Panc1 (cell line): ENCODE results near the gene VWA3B. TPM values are rescaled to one million over a fixed set of nuclear protein-coding genes. Genes with fewer than 3 reads are reported as not detected.
"Not testable (repeated sequence)": the region's sequence is repeated elsewhere in the genome, so short reads cannot be mapped to it uniquely, and the experiment has no call there.

ENCODE experiments used
- ATAC-seq: fragments of 200-7000 bp; cut with Tn5 transposase; 2 replicates; pipeline ENCODE4 v1.9.1; 2020; ENCODE audit warnings: mild to moderate bottlenecking, moderate library complexity
- BruUV-seq: library from RNA; stranded (reverse); fragments of 400-500 nt; replicated peaks from 2 replicates; lab custom pipeline; 2021; lab: Mats Ljungman, UMichigan
- CTCF ChIA-PET: fragments of 300-600 bp; sonication (Branson Sonifier 250); formaldehyde crosslinking; loops from one replicate; lab custom pipeline; 2022; ENCODE audit warnings: antibody characterized with exemption; lab: Charles Lee
- POLR2A ChIA-PET: fragments of 300-600 bp; sonication (Branson Sonifier 250); formaldehyde crosslinking; loops from one replicate; lab custom pipeline; 2022; ENCODE audit warnings: antibody characterized with exemption; lab: Charles Lee
- DNase-seq: peaks from one replicate; pipeline ENCODE4 v3.0.0-alpha.2; 2010; ENCODE audit warnings: low read depth, low spot score
- H3K27ac ChIP-seq: 2 replicates; pipeline ENCODE4 v1.5.1; 2011; ENCODE audit warnings: mild to moderate bottlenecking, low read length, inconsistent platforms
- H3K27me3 ChIP-seq: fragments of 200-500 bp; sonication (Bioruptor generic); 2 replicates; pipeline ENCODE4 v1.6.0; 2014; ENCODE audit warnings: low read length, inconsistent platforms; ENCODE audit not compliant: control insufficient read depth, insufficient read depth
- H3K36me3 ChIP-seq: fragments of 200-500 bp; sonication (Bioruptor generic); 2 replicates; pipeline ENCODE4 v1.5.1; 2014; ENCODE audit warnings: inconsistent platforms, mild to moderate bottlenecking, low read length, moderate library complexity; ENCODE audit not compliant: control insufficient read depth, insufficient read depth
- H3K4me1 ChIP-seq: 2 replicates; pipeline ENCODE4 v1.5.1; 2011; ENCODE audit warnings: inconsistent platforms, mild to moderate bottlenecking, low read length, moderate library complexity; ENCODE audit not compliant: control insufficient read depth, insufficient read depth
- H3K4me3 ChIP-seq, 2 experiments: 2 replicates each; pipeline ENCODE4 v1.5.1; 2011 to 2012; ENCODE audit warnings: low read depth in 2 of 2, low read length in 2 of 2, mild to moderate bottlenecking in 2 of 2, inconsistent platforms in 1 of 2, moderate library complexity in 1 of 2
- H3K9me3 ChIP-seq: fragments of 200-500 bp; sonication (Bioruptor generic); 2 replicates; pipeline ENCODE4 v1.5.1; 2014; ENCODE audit warnings: low read depth, mild to moderate bottlenecking, inconsistent platforms, low read length, moderate library complexity; ENCODE audit not compliant: control insufficient read depth, insufficient read depth
- POLR2AphosphoS5 ChIP-seq: IDR thresholded peaks from 2 replicates; pipeline ENCODE4 v1.6.1; 2012; ENCODE audit warnings: mild to moderate bottlenecking, low read depth, low read length, moderate library complexity
- REST ChIP-seq, 2 experiments: IDR thresholded peaks; 2 replicates each; pipeline ENCODE4 v1.6.1; 2011 to 2012; ENCODE audit warnings: low read depth in 2 of 2, control low read depth in 1 of 2, low read length in 1 of 2, mild to moderate bottlenecking in 1 of 2, moderate library complexity in 1 of 2; ENCODE audit not compliant: insufficient read depth in 1 of 2
- SIN3A ChIP-seq: IDR thresholded peaks from 2 replicates; pipeline ENCODE4 v1.6.1; 2012; ENCODE audit warnings: low read depth, mild to moderate bottlenecking, low read length, moderate library complexity, borderline replicate concordance; ENCODE audit not compliant: insufficient read depth
- TCF7L2 ChIP-seq: IDR thresholded peaks from 2 replicates; pipeline ENCODE4 v1.6.1; 2011; ENCODE audit warnings: mild to moderate bottlenecking, low read depth, low read length, inconsistent platforms
- in situ Hi-C: cut with HindIII; loops from 2 replicates; pipeline ENCODE4 v1.10.0; 2016; ENCODE audit warnings: low sequenced_read_pairs, low pct_unique_long_range_greater_than_20kb
- intact Hi-C: fragments of 100-400 bp; cut with micrococcal nuclease; formaldehyde crosslinking; loops from one replicate; pipeline ENCODE4 v1.10.0; 2022; ENCODE audit not compliant: unreplicated experiment
- total RNA-seq: library from RNA; stranded (reverse); gene quantifications from one replicate; pipeline ENCODE4 v1.2.1, GENCODE V29; 2021; ENCODE audit not compliant: unreplicated experiment
- TF ChIP-seq, protein P1 (sequence below): fragments of 450-650 bp; IDR thresholded peaks from 2 replicates; pipeline ENCODE4 v1.5.1; 2017; ENCODE audit warnings: mild to moderate bottlenecking

Gene VWA3B
- total RNA-seq, 1 experiment from 2014 or later, result not detected

GRCh38 chr2:98134172-98135005 lies 47.4 kb downstream of the VWA3B start:
- no peak for ATAC-seq
- TF ChIP-seq REST (IDR thresholded peaks at IDR 0.05; ENCODE audit: insufficient read depth in 1 of 2, low read depth in 2 of 2, low read length in 1 of 2) (no peak), TCF7L2 (no peak), POLR2AphosphoS5 (no peak), SIN3A (no peak)
- TF ChIP-seq, protein P1, sequence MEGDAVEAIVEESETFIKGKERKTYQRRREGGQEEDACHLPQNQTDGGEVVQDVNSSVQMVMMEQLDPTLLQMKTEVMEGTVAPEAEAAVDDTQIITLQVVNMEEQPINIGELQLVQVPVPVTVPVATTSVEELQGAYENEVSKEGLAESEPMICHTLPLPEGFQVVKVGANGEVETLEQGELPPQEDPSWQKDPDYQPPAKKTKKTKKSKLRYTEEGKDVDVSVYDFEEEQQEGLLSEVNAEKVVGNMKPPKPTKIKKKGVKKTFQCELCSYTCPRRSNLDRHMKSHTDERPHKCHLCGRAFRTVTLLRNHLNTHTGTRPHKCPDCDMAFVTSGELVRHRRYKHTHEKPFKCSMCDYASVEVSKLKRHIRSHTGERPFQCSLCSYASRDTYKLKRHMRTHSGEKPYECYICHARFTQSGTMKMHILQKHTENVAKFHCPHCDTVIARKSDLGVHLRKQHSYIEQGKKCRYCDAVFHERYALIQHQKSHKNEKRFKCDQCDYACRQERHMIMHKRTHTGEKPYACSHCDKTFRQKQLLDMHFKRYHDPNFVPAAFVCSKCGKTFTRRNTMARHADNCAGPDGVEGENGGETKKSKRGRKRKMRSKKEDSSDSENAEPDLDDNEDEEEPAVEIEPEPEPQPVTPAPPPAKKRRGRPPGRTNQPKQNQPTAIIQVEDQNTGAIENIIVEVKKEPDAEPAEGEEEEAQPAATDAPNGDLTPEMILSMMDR, result no peak
- Histone ChIP-seq H3K36me3 (no peaks in the 10 kb centered on the region), H3K4me1 (no peaks in the 10 kb centered on the region), H3K27me3 (peaks cover 4% of the 10 kb centered on the region; the same call in 1 of the 2 replicates), H3K4me3 (no peak overlapping the region), H3K27ac (no peak overlapping the region), H3K9me3 (no peaks in the 10 kb centered on the region)
- in situ Hi-C loops (no loop called here), intact Hi-C loops (no loop called here)
- DNase-seq, result no peak
- ChIA-PET CTCF (no interaction called here), POLR2A (no interaction called here)
- BruUV-seq, result no TSS peak

DNA sequence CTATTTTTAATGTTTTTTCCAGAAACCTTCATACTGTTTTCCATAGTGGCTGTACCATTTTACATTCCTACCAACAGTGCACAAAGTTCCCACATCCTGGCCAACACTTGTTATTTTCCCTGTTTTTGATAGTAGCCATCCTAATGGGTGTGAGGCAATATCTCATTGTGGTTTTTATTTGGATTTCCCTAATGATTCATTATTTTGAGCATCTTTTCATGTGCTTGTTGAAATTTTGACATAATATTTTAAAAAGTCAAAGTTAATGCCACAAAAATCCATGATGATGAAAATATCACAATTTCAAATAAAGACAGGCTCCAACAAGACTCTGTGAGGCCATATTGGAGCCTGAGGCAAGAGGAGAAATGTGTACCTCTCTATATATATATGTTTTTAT lies 50.2 kb downstream of the VWA3B start:
- DNase-seq, result no peak
- Histone ChIP-seq H3K4me1 (no peaks in the 10 kb centered on the region), H3K36me3 (no peaks in the 10 kb centered on the region), H3K9me3 (no peaks in the 10 kb centered on the region), H3K4me3 (no peak overlapping the region), H3K27ac (no peak overlapping the region), H3K27me3 (peaks cover 2% of the 10 kb centered on the region; the same call in 1 of the 2 replicates)
- ChIA-PET POLR2A (no interaction called here), CTCF (no interaction called here)
- no peak for ATAC-seq
- TF ChIP-seq POLR2AphosphoS5 (no peak), TCF7L2 (no peak), REST (IDR thresholded peaks at IDR 0.05; ENCODE audit: insufficient read depth in 1 of 2, low read depth in 2 of 2, low read length in 1 of 2) (no peak), SIN3A (no peak)
- TF ChIP-seq, protein P1, result no peak
- intact Hi-C loops (no loop called here), in situ Hi-C loops (no loop called here)
- BruUV-seq, result no TSS peak

DNA sequence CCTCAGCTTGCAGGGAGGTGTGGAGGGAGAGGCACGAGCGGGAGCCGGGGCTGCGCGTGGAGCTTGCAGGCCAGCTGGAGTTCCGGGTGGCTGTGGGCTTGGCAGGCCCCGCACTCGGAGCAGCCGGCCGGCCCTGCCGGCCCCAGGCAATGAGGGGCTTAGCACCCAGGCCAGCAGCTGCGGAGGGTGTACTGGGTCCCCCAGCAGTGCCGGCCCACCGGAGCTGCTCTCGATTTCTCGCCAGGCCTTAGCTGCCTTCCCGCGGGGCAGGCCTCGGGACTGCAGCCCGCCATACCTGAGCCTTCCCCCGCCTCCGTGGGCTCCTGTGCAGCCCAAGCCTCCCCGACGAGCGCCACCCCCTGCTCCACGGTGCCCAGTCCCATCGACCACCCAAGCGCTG lies 52.0 kb downstream of the VWA3B start:
- in situ Hi-C loops, H3K4me1 ChIP-seq, DNase-seq, intact Hi-C loops, BruUV-seq, H3K9me3 ChIP-seq, H3K27me3 ChIP-seq, POLR2A ChIA-PET, CTCF ChIA-PET, H3K4me3 ChIP-seq, H3K27ac ChIP-seq, ATAC-seq, H3K36me3 ChIP-seq: not testable (repeated sequence)
